Stimulated activated CD4-positive, alpha-beta T cell treated with anti-CD3 and anti-CD28 coated beads, Interleukin-4, amount 100 ng/mL, for 24 hours (primary cell): ENCODE data around the gene FDX2.
"Not testable (repeated sequence)": the region's sequence is repeated elsewhere in the genome, so short reads cannot be mapped to it uniquely, and the experiment has no call there.

Experiments
- DNase-seq: peaks from one replicate; pipeline ENCODE4 v3.0.0-alpha.2; 2020

FDX2 gene

GRCh38 chr19:10282043-10282442 is 33.8 kb downstream of the FDX2 start:
- DNase-seq = not testable (repeated sequence)

DNA sequence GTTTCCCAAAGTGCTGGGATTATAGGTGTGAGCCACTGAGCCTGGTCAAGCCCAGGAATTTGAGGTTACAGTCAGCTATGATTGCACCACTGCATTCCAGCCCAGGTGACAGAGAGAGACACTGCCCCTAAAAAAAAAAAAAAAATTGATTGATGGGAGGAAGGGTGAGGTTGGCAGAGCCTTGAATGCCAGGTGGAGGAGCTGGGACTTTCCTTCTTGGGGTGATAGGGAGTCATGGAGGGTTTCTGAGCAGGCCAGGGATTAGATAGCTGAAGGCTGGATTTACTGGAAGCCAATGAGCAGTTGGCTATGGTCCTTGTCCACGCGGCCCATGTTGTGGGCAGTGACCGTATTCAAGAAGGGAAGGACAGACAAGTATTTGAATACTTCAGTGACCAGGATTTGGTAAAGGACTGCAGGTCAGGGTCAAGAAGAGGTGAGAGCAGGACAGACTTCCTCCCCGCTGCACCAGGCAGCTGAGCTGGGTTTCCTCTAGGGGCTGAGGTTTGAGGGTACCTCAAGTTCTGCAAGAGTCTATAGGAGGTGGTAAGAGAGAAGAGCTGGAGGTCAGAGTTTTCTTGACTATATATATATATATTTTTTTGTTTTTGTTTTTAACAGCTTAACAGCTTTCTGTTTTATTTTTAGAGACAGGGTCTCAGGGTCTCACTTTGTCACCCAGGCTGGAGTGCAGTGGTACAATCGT is 35.9 kb downstream of the FDX2 start:
- no peak for DNase-seq

DNA sequence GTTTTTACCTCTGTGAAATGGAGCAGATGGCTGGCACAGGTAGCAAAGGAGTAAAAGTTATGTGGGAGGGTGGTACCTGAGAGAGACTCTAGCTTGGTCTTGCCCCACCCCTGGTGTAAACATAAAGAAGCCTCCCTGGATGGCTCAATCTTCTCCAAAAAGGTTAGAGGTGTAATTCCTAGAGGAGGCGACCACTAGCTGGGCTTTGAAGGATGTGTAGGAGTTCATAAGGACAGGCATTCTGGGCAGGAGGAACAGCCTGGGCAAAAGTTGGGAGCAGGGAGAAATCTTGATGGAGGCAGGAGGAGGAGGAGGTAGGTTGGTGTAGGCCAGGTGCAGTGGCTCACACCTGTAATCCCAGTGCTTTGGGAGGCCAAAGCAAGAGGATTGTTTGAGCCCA is 36.9 kb downstream of the FDX2 start:
- no peak for DNase-seq

DNA sequence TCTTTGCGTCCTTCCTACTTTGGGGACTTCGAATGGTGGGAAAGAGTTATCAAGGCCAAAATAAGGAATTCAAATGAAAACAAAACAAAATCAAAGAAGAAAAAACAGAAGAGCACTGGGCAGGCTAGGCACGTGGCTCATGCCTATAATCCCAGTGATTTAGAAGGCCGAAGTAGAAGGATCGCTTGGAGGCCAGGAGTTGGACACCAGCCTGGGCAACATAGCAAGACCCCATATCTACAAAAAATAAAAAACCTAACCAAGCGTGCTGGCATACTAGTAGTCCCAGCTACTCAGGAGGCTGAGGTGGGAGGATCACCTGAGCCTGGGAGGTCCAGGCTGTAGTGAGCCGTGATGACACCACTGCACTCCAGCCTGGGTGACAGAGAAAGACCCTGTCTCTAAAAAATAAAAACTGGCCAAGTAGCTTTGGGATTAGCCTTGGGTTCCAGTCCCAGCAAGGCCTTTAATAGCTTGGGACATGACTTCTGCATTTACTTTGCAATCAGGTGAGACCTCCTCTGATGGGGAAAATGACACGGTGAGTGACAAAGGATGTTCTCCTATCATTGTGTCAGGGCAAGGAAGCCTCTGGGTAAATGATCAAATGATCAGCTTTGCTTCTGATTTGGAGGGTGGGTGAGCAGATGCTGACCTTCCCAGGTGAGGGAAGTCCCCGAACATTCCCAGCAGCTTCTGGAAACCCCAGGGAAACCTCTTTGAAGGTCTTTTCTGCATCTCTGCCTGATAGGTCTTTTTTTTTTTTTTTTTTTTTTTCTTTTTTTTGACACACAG is 37.8 kb downstream of the FDX2 start:
- DNase-seq = no peak

DNA sequence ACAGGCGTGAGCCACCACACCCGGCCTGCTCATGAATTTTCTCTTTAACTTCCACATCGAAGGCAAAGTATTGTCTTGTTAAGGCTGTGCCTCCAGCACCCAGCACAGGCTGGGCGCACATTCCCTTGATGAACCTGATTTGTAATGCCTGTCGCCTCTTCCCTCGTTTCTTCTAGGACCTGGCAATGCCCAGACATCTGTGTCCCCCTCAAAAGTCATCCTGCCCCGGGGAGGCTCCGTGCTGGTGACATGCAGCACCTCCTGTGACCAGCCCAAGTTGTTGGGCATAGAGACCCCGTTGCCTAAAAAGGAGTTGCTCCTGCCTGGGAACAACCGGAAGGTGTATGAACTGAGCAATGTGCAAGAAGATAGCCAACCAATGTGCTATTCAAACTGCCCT is 41.2 kb downstream of the FDX2 start:
- DNase-seq = no peak

DNA sequence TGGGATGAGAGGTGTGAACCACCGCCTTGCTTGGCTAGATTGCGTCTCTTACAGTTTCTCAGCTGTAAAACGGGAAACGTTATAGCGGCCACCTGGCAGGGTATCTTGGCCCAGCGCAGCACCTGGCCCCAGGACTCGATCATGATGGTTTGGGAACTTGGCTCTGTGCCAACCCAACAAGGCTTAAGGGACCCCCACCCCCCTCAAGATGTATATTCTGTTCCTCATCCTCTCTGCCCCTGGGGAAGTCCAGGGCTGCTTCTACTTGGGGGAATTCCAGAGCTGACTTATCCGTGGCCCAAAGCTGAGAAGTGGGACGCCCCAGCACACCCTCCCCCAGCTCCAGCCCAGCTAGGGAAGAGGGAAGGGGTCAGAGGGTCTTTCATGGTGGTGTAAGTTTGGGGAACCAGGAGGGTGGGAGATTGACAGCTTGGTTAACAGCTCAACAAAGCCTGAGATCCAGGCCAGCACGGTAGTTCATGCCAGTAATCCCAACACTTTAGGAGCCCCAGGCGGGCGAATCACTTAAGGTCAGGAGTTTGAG is 44.2 kb downstream of the FDX2 start:
- DNase-seq = peak; percentile 45

GRCh38 chr19:10270616-10271394 is 45.0 kb downstream of the FDX2 start, which contains the start of gene ICAM1:
Gene ICAM1, plus strand, starts transcription at chr19:10271120. Its CDS starts 40 bp downstream, at chr19:10271160.
- DNase-seq = peak; percentile 74

DNA sequence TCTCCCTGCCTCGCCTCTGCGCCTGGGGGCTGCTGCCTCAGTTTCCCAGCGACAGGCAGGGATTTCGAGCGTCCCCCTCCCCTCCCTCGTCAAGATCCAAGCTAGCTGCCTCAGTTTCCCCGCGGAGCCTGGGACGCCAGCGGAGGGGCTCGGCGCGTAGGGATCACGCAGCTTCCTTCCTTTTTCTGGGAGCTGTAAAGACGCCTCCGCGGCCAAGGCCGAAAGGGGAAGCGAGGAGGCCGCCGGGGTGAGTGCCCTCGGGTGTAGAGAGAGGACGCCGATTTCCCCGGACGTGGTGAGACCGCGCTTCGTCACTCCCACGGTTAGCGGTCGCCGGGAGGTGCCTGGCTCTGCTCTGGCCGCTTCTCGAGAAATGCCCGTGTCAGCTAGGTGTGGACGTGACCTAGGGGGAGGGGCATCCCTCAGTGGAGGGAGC is 45.6 kb downstream of the FDX2 start:
- peak; percentile 69 for DNase-seq

- peak; percentile 89 for DNase-seq
Measured at GRCh38 chr19:10269333-10270179, 46.3 kb downstream of the FDX2 start.

DNA sequence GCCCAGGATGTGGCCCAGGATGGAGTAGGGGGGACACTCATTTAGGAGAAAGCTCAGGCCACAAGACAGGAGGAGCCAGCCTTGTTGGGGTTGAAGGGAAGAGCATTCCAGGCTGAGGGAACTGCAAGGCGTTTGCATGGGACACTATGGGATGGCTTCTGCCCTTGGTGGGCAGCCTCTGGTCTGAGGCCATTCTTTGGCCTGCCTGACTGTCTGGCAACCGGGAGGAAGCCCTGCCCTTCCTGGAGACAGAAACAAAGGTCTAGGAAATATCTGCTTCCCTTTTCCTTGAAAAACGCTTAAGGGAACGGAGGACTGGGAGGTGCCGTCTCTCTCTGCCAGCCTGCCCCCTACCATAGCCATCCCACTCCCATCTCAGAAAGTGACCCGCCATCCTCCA is 47.7 kb downstream of the FDX2 start:
- no peak for DNase-seq

DNA sequence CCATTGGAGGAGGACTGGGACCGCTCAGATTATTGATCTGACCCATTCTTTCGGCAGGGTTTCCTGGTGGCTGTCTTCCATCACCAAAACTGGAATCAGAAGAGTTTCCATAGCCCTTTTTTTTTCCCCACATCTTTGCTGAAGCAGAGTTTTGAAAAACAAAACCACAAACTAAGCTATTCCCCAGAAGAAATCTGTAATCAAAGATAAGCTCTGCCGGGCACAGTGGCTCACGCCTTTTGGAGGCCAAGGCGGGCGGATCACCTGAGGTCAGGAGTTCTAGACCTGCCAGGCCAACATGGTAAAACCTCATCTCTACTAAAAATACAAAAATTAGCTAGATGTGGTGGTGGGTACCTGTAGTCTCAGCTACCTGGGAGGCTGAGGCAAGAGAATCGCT is 49.1 kb downstream of the FDX2 start:
- no peak for DNase-seq

DNA sequence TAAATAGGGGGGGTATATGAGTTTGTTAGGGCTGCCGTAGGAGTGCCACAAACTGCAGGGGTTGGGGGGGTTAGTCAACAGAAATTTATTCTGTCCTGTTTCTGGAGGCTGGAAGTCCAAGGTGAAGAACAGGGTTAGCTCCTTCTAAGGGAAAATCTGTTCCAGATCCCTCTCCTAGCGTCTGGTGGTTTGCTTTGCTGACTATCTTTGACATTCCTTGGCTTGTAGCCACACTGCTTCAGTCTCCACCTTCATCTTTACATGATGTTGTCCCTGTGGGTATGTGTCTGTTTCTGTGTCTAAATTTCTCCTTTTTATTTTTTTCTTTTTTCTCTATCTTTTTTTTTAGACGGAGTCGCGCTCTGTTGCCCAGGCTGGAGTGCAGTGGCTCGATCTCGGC is 53.0 kb downstream of the FDX2 start:
- no peak for DNase-seq

GRCh38 chr19:10260141-10260584 is 55.7 kb downstream of the FDX2 start:
- peak; percentile 72 for DNase-seq
